Gastroesophageal sphincter (tissue), 4 donors: ENCODE results near the gene EIF5A. TPM values are rescaled to one million over a fixed set of nuclear protein-coding genes. Genes with fewer than 3 reads are reported as not detected.

ENCODE experiments used
- ATAC-seq: fragments of 150-250 bp; one replicate; pipeline ENCODE4 v1.9.1; 2016; ENCODE audit warnings: mild to moderate bottlenecking, moderate library complexity
- H3K27ac ChIP-seq, 4 donors: fragments of 200-600 bp; sonication (generic) in 3 of 4; 1 replicate in 3 of 4; 2 replicates in 1 of 4; pipeline ENCODE4 v1.5.1; 2016 to 2019
- H3K27me3 ChIP-seq: fragments of 200-600 bp; sonication (generic); one replicate; pipeline ENCODE4 v1.5.1; 2019
- H3K36me3 ChIP-seq, 2 donors: fragments of 200-600 bp; sonication (generic); one replicate each; pipeline ENCODE4 v1.5.1; 2019; ENCODE audit warnings: control low read depth in 1 of 2
- H3K4me1 ChIP-seq, 3 donors: fragments of 200-600 bp; sonication (generic); 1 replicate in 2 of 3; 2 replicates in 1 of 3; pipeline ENCODE4 v1.5.1; 2016 to 2019; ENCODE audit warnings: control low read depth in 2 of 3
- H3K4me3 ChIP-seq, 2 donors: fragments of 200-600 bp; sonication (generic); one replicate each; pipeline ENCODE4 v1.5.1; 2019; ENCODE audit warnings: mild to moderate bottlenecking in 1 of 2, moderate library complexity in 1 of 2
- H3K9me3 ChIP-seq, 3 donors: fragments of 200-600 bp; sonication (generic); one replicate each; pipeline ENCODE4 v1.5.1; 2017 to 2019; ENCODE audit warnings: control low read depth in 2 of 3
- CTCF ChIP-seq, 4 experiments: fragments of 200-600 bp in 2 of 4; fragments of 450-650 bp in 2 of 4; sonication (generic) in 1 of 4; IDR thresholded peaks; one replicate each; pipeline ENCODE4 v1.5.1; 2017 to 2019; ENCODE audit warnings: antibody characterized with exemption in 4 of 4, mild to moderate bottlenecking in 2 of 4, moderate library complexity in 2 of 4
- EP300 ChIP-seq: sonication (generic); formaldehyde crosslinking; IDR thresholded peaks from one replicate; pipeline ENCODE4 v1.6.1; 2017; ENCODE audit warnings: antibody characterized with exemption, mild to moderate bottlenecking
- POLR2A ChIP-seq, 2 donors: fragments of 450-650 bp; IDR thresholded peaks; one replicate each; pipeline ENCODE4 v1.6.1; 2017; ENCODE audit warnings: antibody characterized with exemption in 2 of 2, mild to moderate bottlenecking in 2 of 2, moderate library complexity in 1 of 2
- POLR2AphosphoS5 ChIP-seq: sonication (generic); formaldehyde crosslinking; IDR thresholded peaks from one replicate; pipeline ENCODE4 v1.6.1; 2017; ENCODE audit warnings: antibody characterized with exemption
- WGBS, 2 donors: methylation state at CpG; one replicate each; pipeline ENCODE4 v1.1.5; 2018; ENCODE audit warnings: low coverage in 1 of 2; 5-methylcytosine and 5-hydroxymethylcytosine counted together
- total RNA-seq, 4 donors: library from RNA; depleted of rRNA; stranded (reverse); fragments of >200 nt; gene quantifications; one replicate each; pipeline ENCODE4 v1.1.0, GENCODE V29; 2016

Gene EIF5A
- total RNA-seq, 4 donors from 2014 or later: 145 to 233 (median 183) TPM

- Histone ChIP-seq H3K4me3 (no peak overlapping the region), H3K27ac (peak overlapping the region in 3 of 4 donors; percentile 99 to 100 (median 99))
- ATAC-seq: no peak
Measured at GRCh38 chr17:7354262-7354843, 46.9 kb downstream of the EIF5A start.

GRCh38 chr17:7355053-7355452 is 47.6 kb downstream of the EIF5A start, which contains the start of gene TMEM95:
Gene TMEM95, plus strand, starts transcription at chr17:7355156. Its CDS starts 49 bp downstream, at chr17:7355205.
- no peak for ATAC-seq
- H3K27me3 ChIP-seq: no peaks in the 10 kb centered on the region
- peak within 1 kb of the TSS in 3 of 4 donors; percentile 99 to 100 (median 99) for H3K27ac ChIP-seq
- H3K4me1 ChIP-seq: peaks cover 0 to 58% (median 18%) of the 10 kb centered on the region in 3 donors
- TF ChIP-seq POLR2AphosphoS5: no peak
- TF ChIP-seq EP300: no peak
- no peak for TF ChIP-seq CTCF (IDR thresholded peaks at IDR 0.05)
- no peak for TF ChIP-seq POLR2A (IDR thresholded peaks at IDR 0.05)
- no peak within 1 kb of the TSS for H3K4me3 ChIP-seq
- WGBS, 2 donors: no CpG with 5 or more reads among the region's 10 CpGs
- no peaks in the 10 kb centered on the region for H3K36me3 ChIP-seq
- H3K9me3 ChIP-seq: no peaks in the 10 kb centered on the region

More at GRCh38 chr17:7354262-7354843, 46.9 kb downstream of the EIF5A start:
- WGBS, 2 donors: 35 to 43% methylated on average over 1 to 3 of the region's 9 CpGs
- H3K36me3 ChIP-seq: no peaks in the 10 kb centered on the region
- peaks cover 0 to 65% (median 25%) of the 10 kb centered on the region in 3 donors for H3K4me1 ChIP-seq
- H3K27me3 ChIP-seq: no peaks in the 10 kb centered on the region
- H3K9me3 ChIP-seq: no peaks in the 10 kb centered on the region
- TF ChIP-seq CTCF (IDR thresholded peaks at IDR 0.05): no peak
- no peak for TF ChIP-seq POLR2AphosphoS5
- TF ChIP-seq POLR2A (IDR thresholded peaks at IDR 0.05): no peak
- no peak for TF ChIP-seq EP300

- Histone ChIP-seq H3K27ac (peak overlapping the region in 2 of 4 donors; percentile 31 to 99), H3K4me3 (no peak overlapping the region), H3K27me3 (no peaks in the 10 kb centered on the region), H3K36me3 (no peaks in the 10 kb centered on the region), H3K4me1 (peaks cover 0 to 53% (median 18%) of the 10 kb centered on the region in 3 donors), H3K9me3 (no peaks in the 10 kb centered on the region)
- WGBS, 2 donors: 59 to 79% methylated on average over 7 to 8 of the region's 8 CpGs
- no peak for ATAC-seq
- TF ChIP-seq POLR2AphosphoS5 (no peak), POLR2A (IDR thresholded peaks at IDR 0.05) (no peak), EP300 (no peak), CTCF (IDR thresholded peaks at IDR 0.05) (no peak)
Measured at GRCh38 chr17:7355573-7355972, 48.1 kb downstream of the EIF5A start.

- peak in 3 of 4 experiments; percentile 87 to 95 (median 92) for TF ChIP-seq CTCF (IDR thresholded peaks at IDR 0.05)
- no peak for TF ChIP-seq POLR2A (IDR thresholded peaks at IDR 0.05)
- no peak for TF ChIP-seq EP300
- peak; percentile 34 for TF ChIP-seq POLR2AphosphoS5
- Histone ChIP-seq H3K9me3 (no peaks in the 10 kb centered on the region), H3K27me3 (no peaks in the 10 kb centered on the region), H3K36me3 (no peaks in the 10 kb centered on the region), H3K27ac (peak overlapping the region in 2 of 4 donors; percentile 65 to 99), H3K4me3 (peak overlapping the region in 1 of 2 donors; percentile 24), H3K4me1 (peaks cover 0 to 48% (median 18%) of the 10 kb centered on the region in 3 donors)
- peak; percentile 26 for ATAC-seq
- WGBS, 2 donors: no CpG with 5 or more reads among the region's 12 CpGs
Measured at GRCh38 chr17:7356072-7356549, 48.7 kb downstream of the EIF5A start.

- peak overlapping the region in 1 of 2 donors; percentile 24 for H3K4me3 ChIP-seq
- H3K27ac ChIP-seq: peak overlapping the region in 3 of 4 donors; percentile 22 to 99 (median 65)
- no peaks in the 10 kb centered on the region for H3K27me3 ChIP-seq
- H3K9me3 ChIP-seq: no peaks in the 10 kb centered on the region
- peaks cover 0 to 43% (median 18%) of the 10 kb centered on the region in 3 donors for H3K4me1 ChIP-seq
- WGBS, 2 donors: 40 to 52% methylated on average over 1 to 8 of the region's 8 CpGs
- peak; percentile 48 for TF ChIP-seq POLR2AphosphoS5
- no peak for TF ChIP-seq CTCF (IDR thresholded peaks at IDR 0.05)
- H3K36me3 ChIP-seq: no peaks in the 10 kb centered on the region
- no peak for ATAC-seq
Measured at GRCh38 chr17:7356756-7357155, 49.3 kb downstream of the EIF5A start.
